K562 (cell line): ENCODE data around the gene FXYD3. TPM values are rescaled to one million over a fixed set of nuclear protein-coding genes. Genes with fewer than 3 reads are reported as not detected.

Source experiments
- BMI1 ChIP-seq: fragments of 150-350 bp; IDR thresholded peaks from 2 replicates; pipeline ENCODE4 v1.6.1; 2014; ENCODE audit warnings: low read length
- DDX20 ChIP-seq: fragments of 450-650 bp; IDR thresholded peaks from 2 replicates; pipeline ENCODE4 v1.6.1; 2016; ENCODE audit warnings: missing genetic modification characterization, low read depth, mild to moderate bottlenecking, missing compliant biosample characterization, moderate library complexity
- SMAD2 ChIP-seq: fragments of 150-350 bp; IDR thresholded peaks from 2 replicates; pipeline ENCODE4 v1.6.1; 2014; ENCODE audit warnings: low read depth, mild to moderate bottlenecking, low read length
- ZNF445 ChIP-seq: fragments of 250-450 bp; sonication (Bioruptor Pico); IDR thresholded peaks from 2 replicates; pipeline ENCODE4 v1.4.0; 2020; ENCODE audit warnings: low read depth, mild to moderate bottlenecking, moderate library complexity
- polyA plus RNA-seq, 8 experiments: library from polyadenylated mRNA; depleted of rRNA in 4 of 8; stranded (reverse) in 5 of 8; unstranded in 3 of 8; fragments of >200 nt; fragmentation: Nextera tagmentation in 2 of 8; fragmentation: Illumina TruSeq in 1 of 8; extraction: Ambion mirVana in 2 of 8; extraction: Trizol in 1 of 8; gene quantifications; 2 replicates each; pipeline versions ENCODE4 v1.2.1 to v1.2.3, GENCODE V29; 2011 to 2014; ENCODE audit warnings: inconsistent platforms in 1 of 8, missing spikeins in 1 of 8
- total RNA-seq, 7 experiments: library from RNA; depleted of rRNA in 6 of 7; stranded (reverse); fragments of >200 nt in 6 of 7; fragmentation: Illumina TruSeq in 2 of 7; extraction: Trizol in 2 of 7; gene quantifications; 2 replicates each; pipeline versions ENCODE4 v1.2.1 to v1.2.3, GENCODE V29; 2011 to 2021; ENCODE audit warnings: low replicate concordance in 1 of 7
- TF ChIP-seq, protein P1 (sequence below), 2 experiments: IDR thresholded peaks in 1 of 2; conservative IDR thresholded peaks in 1 of 2; 2 replicates each; pipeline ENCODE4 v1.6.1; 2016; ENCODE audit warnings: low read depth in 2 of 2, mild to moderate bottlenecking in 1 of 2, missing compliant biosample characterization in 1 of 2, missing genetic modification characterization in 1 of 2, moderate library complexity in 1 of 2
- TF ChIP-seq, protein P2 (sequence below), 2 experiments: fragments of 450-650 bp; conservative IDR thresholded peaks; 2 replicates each; pipeline ENCODE4 v1.6.1; 2017; ENCODE audit warnings: mild to moderate bottlenecking in 2 of 2, moderate library complexity in 2 of 2

Gene FXYD3
- total and polyA plus RNA-seq, 9 of the 15 experiments (the other 6 are each of a cell fraction or from before 2014, with no cell fraction given): 0.24 TPM; not detected in 8

GRCh38 chr19:35099897-35100275 lies 15.7 kb upstream of the FXYD3 start (continued):
- TF ChIP-seq, protein P1, sequence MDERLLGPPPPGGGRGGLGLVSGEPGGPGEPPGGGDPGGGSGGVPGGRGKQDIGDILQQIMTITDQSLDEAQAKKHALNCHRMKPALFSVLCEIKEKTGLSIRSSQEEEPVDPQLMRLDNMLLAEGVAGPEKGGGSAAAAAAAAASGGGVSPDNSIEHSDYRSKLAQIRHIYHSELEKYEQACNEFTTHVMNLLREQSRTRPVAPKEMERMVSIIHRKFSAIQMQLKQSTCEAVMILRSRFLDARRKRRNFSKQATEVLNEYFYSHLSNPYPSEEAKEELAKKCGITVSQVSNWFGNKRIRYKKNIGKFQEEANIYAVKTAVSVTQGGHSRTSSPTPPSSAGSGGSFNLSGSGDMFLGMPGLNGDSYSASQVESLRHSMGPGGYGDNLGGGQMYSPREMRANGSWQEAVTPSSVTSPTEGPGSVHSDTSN (CRISPR knock-in tag; IDR thresholded peaks at IDR 0.05; ENCODE audit: low read depth): no peak
- TF ChIP-seq, protein P1 (tag; conservative IDR thresholded peaks at IDR 0.05; ENCODE audit: low read depth): no peak
- TF ChIP-seq, protein P2, sequence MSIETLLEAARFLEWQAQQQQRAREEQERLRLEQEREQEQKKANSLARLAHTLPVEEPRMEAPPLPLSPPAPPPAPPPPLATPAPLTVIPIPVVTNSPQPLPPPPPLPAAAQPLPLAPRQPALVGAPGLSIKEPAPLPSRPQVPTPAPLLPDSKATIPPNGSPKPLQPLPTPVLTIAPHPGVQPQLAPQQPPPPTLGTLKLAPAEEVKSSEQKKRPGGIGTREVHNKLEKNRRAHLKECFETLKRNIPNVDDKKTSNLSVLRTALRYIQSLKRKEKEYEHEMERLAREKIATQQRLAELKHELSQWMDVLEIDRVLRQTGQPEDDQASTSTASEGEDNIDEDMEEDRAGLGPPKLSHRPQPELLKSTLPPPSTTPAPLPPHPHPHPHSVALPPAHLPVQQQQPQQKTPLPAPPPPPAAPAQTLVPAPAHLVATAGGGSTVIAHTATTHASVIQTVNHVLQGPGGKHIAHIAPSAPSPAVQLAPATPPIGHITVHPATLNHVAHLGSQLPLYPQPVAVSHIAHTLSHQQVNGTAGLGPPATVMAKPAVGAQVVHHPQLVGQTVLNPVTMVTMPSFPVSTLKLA (conservative IDR thresholded peaks at IDR 0.05): no peak
- no peak for TF ChIP-seq BMI1
- TF ChIP-seq ZNF445 (CRISPR knock-in tag): no peak
- no peak for TF ChIP-seq DDX20 (tag)
- no peak for TF ChIP-seq SMAD2
